Measurements from ENCODE around the gene SOX1.

- TF ChIP-seq CTCF (IDR thresholded peaks at IDR 0.05) = no peak
- TF ChIP-seq EP300 (IDR thresholded peaks at IDR 0.05; ENCODE audit: borderline replicate concordance in 1 of 2, low read depth in 1 of 2, low read length in 1 of 2) = no peak
- no peak for TF ChIP-seq RAD21 (IDR thresholded peaks at IDR 0.05; ENCODE audit: low read length)
- TF ChIP-seq POLR2AphosphoS5 (IDR thresholded peaks at IDR 0.05; ENCODE audit: low read depth, low read length) = no peak
- no peak for TF ChIP-seq TEAD4 (IDR thresholded peaks at IDR 0.05; ENCODE audit: borderline replicate concordance, insufficient read depth)
- TF ChIP-seq EZH2phosphoT487 (IDR thresholded peaks at IDR 0.05; ENCODE audit: borderline replicate concordance, low read depth) = no peak
- TF ChIP-seq YY1 (IDR thresholded peaks at IDR 0.05; ENCODE audit: low read depth) = no peak
Observed at GRCh38 chr13:112074139-112074865, 7.4 kb downstream of the SOX1 start.
